Neural progenitor cell (in vitro differentiated cells): ENCODE measurements around the gene BIK.
A peak's percentile ranks its signal among the peaks of the same experiment; 100 is the strongest.

Experiments used
- EZH2 ChIP-seq: fragments of 200-600 bp; sonication (generic); IDR thresholded peaks from 2 replicates; pipeline ENCODE4 v1.6.1; 2017; ENCODE audit warnings: antibody characterized with exemption, mild to moderate bottlenecking, moderate library complexity
- TF ChIP-seq, protein P1 (sequence below): fragments of 200-600 bp; sonication (generic); IDR thresholded peaks from 2 replicates; pipeline ENCODE4 v1.5.1; 2017; ENCODE audit warnings: antibody characterized with exemption, mild to moderate bottlenecking

DNA sequence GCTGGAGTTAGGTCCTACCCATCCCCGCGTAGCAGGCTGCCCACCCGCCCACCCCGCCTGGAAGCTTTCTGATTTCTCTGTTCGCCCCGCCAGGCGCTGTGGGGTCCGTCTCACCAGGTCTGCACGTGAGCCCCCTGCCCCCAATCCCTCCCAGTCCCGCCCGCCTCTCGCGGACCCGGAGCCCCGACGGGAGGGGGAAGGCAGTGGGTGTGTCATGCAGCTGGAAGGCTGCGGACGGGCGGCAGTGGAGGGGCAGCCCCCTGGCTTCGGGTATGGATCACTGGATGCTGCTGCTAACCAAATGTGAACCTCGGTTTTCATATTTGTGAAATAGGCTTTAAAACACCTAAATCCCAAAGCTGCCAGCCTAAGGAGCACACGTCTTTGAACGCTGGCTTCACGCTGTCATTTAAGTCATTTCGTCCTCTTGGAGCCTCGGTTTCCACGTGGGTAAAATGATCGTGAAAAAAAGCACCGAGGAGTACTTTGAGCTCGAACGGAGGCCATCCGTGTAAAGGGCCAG lies 568 bp upstream of the BIK start:
- TF ChIP-seq, protein P1, sequence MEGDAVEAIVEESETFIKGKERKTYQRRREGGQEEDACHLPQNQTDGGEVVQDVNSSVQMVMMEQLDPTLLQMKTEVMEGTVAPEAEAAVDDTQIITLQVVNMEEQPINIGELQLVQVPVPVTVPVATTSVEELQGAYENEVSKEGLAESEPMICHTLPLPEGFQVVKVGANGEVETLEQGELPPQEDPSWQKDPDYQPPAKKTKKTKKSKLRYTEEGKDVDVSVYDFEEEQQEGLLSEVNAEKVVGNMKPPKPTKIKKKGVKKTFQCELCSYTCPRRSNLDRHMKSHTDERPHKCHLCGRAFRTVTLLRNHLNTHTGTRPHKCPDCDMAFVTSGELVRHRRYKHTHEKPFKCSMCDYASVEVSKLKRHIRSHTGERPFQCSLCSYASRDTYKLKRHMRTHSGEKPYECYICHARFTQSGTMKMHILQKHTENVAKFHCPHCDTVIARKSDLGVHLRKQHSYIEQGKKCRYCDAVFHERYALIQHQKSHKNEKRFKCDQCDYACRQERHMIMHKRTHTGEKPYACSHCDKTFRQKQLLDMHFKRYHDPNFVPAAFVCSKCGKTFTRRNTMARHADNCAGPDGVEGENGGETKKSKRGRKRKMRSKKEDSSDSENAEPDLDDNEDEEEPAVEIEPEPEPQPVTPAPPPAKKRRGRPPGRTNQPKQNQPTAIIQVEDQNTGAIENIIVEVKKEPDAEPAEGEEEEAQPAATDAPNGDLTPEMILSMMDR = no peak
- peak; percentile 21 for TF ChIP-seq EZH2
